ENCODE measurements around the gene TXNRD2.

The TXNRD2 gene

GRCh38 chr22:19984851-19985811, 43.5 kb upstream of the TXNRD2 start:
- no peak for DNase-seq (ENCODE audit: low read depth)
- Histone ChIP-seq H3K9ac (ENCODE audit: low read length) (no peak overlapping the region), H3K9me3 (ENCODE audit: control insufficient read depth, low read length) (no peaks in the 10 kb centered on the region), H3K4me1 (ENCODE audit: control insufficient read depth, insufficient read depth, low read length) (no peaks in the 10 kb centered on the region), H3K27me3 (replicated peaks; ENCODE audit: control insufficient read depth, insufficient read depth, low read length) (no peaks in the 10 kb centered on the region), H3K4me3 (ENCODE audit: low read length) (no peak overlapping the region), H3K36me3 (ENCODE audit: control insufficient read depth, insufficient read depth, low read length, severe bottlenecking) (no peaks in the 10 kb centered on the region)

GRCh38 chr22:19984201-19984753, 42.7 kb upstream of the TXNRD2 start:
- no peaks in the 10 kb centered on the region for H3K4me1 ChIP-seq (ENCODE audit: control insufficient read depth, insufficient read depth, low read length)
- H3K4me3 ChIP-seq (ENCODE audit: low read length): no peak overlapping the region
- H3K9ac ChIP-seq (ENCODE audit: low read length): no peak overlapping the region
- no peaks in the 10 kb centered on the region for H3K27me3 ChIP-seq (replicated peaks; ENCODE audit: control insufficient read depth, insufficient read depth, low read length)
- peak; percentile 51 for DNase-seq (ENCODE audit: low read depth)
- H3K36me3 ChIP-seq (ENCODE audit: control insufficient read depth, insufficient read depth, low read length, severe bottlenecking): no peaks in the 10 kb centered on the region
- no peaks in the 10 kb centered on the region for H3K9me3 ChIP-seq (ENCODE audit: control insufficient read depth, low read length)

GRCh38 chr22:19983741-19984140, 42.1 kb upstream of the TXNRD2 start:
- Histone ChIP-seq H3K36me3 (ENCODE audit: control insufficient read depth, insufficient read depth, low read length, severe bottlenecking) (no peaks in the 10 kb centered on the region), H3K4me3 (ENCODE audit: low read length) (no peak overlapping the region), H3K9me3 (ENCODE audit: control insufficient read depth, low read length) (no peaks in the 10 kb centered on the region), H3K27me3 (replicated peaks; ENCODE audit: control insufficient read depth, insufficient read depth, low read length) (no peaks in the 10 kb centered on the region), H3K4me1 (ENCODE audit: control insufficient read depth, insufficient read depth, low read length) (no peaks in the 10 kb centered on the region), H3K9ac (ENCODE audit: low read length) (no peak overlapping the region)
- no peak for DNase-seq (ENCODE audit: low read depth)

GRCh38 chr22:19982991-19983578, 41.5 kb upstream of the TXNRD2 start:
- no peak overlapping the region for H3K9ac ChIP-seq (ENCODE audit: low read length)
- H3K36me3 ChIP-seq (ENCODE audit: control insufficient read depth, insufficient read depth, low read length, severe bottlenecking): no peaks in the 10 kb centered on the region
- no peaks in the 10 kb centered on the region for H3K9me3 ChIP-seq (ENCODE audit: control insufficient read depth, low read length)
- no peaks in the 10 kb centered on the region for H3K4me1 ChIP-seq (ENCODE audit: control insufficient read depth, insufficient read depth, low read length)
- H3K27me3 ChIP-seq (replicated peaks; ENCODE audit: control insufficient read depth, insufficient read depth, low read length): no peaks in the 10 kb centered on the region
- H3K4me3 ChIP-seq (ENCODE audit: low read length): no peak overlapping the region
- no peak for DNase-seq (ENCODE audit: low read depth)

GRCh38 chr22:19981961-19982920, 40.6 kb upstream of the TXNRD2 start:
- no peaks in the 10 kb centered on the region for H3K4me1 ChIP-seq (ENCODE audit: control insufficient read depth, insufficient read depth, low read length)
- H3K9me3 ChIP-seq (ENCODE audit: control insufficient read depth, low read length): no peaks in the 10 kb centered on the region
- H3K27me3 ChIP-seq (replicated peaks; ENCODE audit: control insufficient read depth, insufficient read depth, low read length): no peaks in the 10 kb centered on the region
- no peak for DNase-seq (ENCODE audit: low read depth)
- no peaks in the 10 kb centered on the region for H3K36me3 ChIP-seq (ENCODE audit: control insufficient read depth, insufficient read depth, low read length, severe bottlenecking)
- no peak overlapping the region for H3K4me3 ChIP-seq (ENCODE audit: low read length)
- H3K9ac ChIP-seq (ENCODE audit: low read length): no peak overlapping the region

GRCh38 chr22:19981171-19981960, 39.7 kb upstream of the TXNRD2 start:
- Histone ChIP-seq H3K27me3 (replicated peaks; ENCODE audit: control insufficient read depth, insufficient read depth, low read length) (no peaks in the 10 kb centered on the region), H3K4me1 (ENCODE audit: control insufficient read depth, insufficient read depth, low read length) (no peaks in the 10 kb centered on the region), H3K4me3 (ENCODE audit: low read length) (no peak overlapping the region), H3K9me3 (ENCODE audit: control insufficient read depth, low read length) (no peaks in the 10 kb centered on the region), H3K9ac (ENCODE audit: low read length) (no peak overlapping the region), H3K36me3 (ENCODE audit: control insufficient read depth, insufficient read depth, low read length, severe bottlenecking) (no peaks in the 10 kb centered on the region)
- DNase-seq (ENCODE audit: low read depth): no peak

- no peaks in the 10 kb centered on the region for H3K36me3 ChIP-seq (ENCODE audit: control insufficient read depth, insufficient read depth, low read length, severe bottlenecking)
- no peaks in the 10 kb centered on the region for H3K4me1 ChIP-seq (ENCODE audit: control insufficient read depth, insufficient read depth, low read length)
- DNase-seq (ENCODE audit: low read depth): no peak
These were observed 39.1 kb upstream of the TXNRD2 start for GRCh38 chr22:19980766-19981165.

GRCh38 chr22:19979712-19980493, 38.3 kb upstream of the TXNRD2 start:
- no peaks in the 10 kb centered on the region for H3K9me3 ChIP-seq (ENCODE audit: control insufficient read depth, low read length)
- no peak overlapping the region for H3K9ac ChIP-seq (ENCODE audit: low read length)
- no peaks in the 10 kb centered on the region for H3K4me1 ChIP-seq (ENCODE audit: control insufficient read depth, insufficient read depth, low read length)
- no peak for DNase-seq (ENCODE audit: low read depth)
- H3K27me3 ChIP-seq (replicated peaks; ENCODE audit: control insufficient read depth, insufficient read depth, low read length): no peaks in the 10 kb centered on the region
- H3K4me3 ChIP-seq (ENCODE audit: low read length): no peak overlapping the region
- H3K36me3 ChIP-seq (ENCODE audit: control insufficient read depth, insufficient read depth, low read length, severe bottlenecking): no peaks in the 10 kb centered on the region

More at GRCh38 chr22:19980766-19981165, 39.1 kb upstream of the TXNRD2 start:
- Histone ChIP-seq H3K4me3 (ENCODE audit: low read length) (no peak overlapping the region), H3K27me3 (replicated peaks; ENCODE audit: control insufficient read depth, insufficient read depth, low read length) (no peaks in the 10 kb centered on the region), H3K9ac (ENCODE audit: low read length) (no peak overlapping the region), H3K9me3 (ENCODE audit: control insufficient read depth, low read length) (no peaks in the 10 kb centered on the region)

GRCh38 chr22:19978748-19979147, 37.1 kb upstream of the TXNRD2 start:
- no peaks in the 10 kb centered on the region for H3K4me1 ChIP-seq (ENCODE audit: control insufficient read depth, insufficient read depth, low read length)
- H3K4me3 ChIP-seq (ENCODE audit: low read length): no peak overlapping the region
- H3K36me3 ChIP-seq (ENCODE audit: control insufficient read depth, insufficient read depth, low read length, severe bottlenecking): no peaks in the 10 kb centered on the region
- H3K9ac ChIP-seq (ENCODE audit: low read length): no peak overlapping the region
- no peak for DNase-seq (ENCODE audit: low read depth)
- H3K9me3 ChIP-seq (ENCODE audit: control insufficient read depth, low read length): no peaks in the 10 kb centered on the region
- H3K27me3 ChIP-seq (replicated peaks; ENCODE audit: control insufficient read depth, insufficient read depth, low read length): no peaks in the 10 kb centered on the region

All from adipocyte (in vitro differentiated cells).